Stimulated activated CD8-positive, alpha-beta memory T cell treated with anti-CD3 and anti-CD28 coated beads, Interleukin-4, amount 100 ng/mL, for 48 hours (primary cell): ENCODE data around the gene ASB18.

Experiments
- DNase-seq: peaks from one replicate; pipeline ENCODE4 v3.0.0-alpha.2; 2020

Gene ASB18

DNA sequence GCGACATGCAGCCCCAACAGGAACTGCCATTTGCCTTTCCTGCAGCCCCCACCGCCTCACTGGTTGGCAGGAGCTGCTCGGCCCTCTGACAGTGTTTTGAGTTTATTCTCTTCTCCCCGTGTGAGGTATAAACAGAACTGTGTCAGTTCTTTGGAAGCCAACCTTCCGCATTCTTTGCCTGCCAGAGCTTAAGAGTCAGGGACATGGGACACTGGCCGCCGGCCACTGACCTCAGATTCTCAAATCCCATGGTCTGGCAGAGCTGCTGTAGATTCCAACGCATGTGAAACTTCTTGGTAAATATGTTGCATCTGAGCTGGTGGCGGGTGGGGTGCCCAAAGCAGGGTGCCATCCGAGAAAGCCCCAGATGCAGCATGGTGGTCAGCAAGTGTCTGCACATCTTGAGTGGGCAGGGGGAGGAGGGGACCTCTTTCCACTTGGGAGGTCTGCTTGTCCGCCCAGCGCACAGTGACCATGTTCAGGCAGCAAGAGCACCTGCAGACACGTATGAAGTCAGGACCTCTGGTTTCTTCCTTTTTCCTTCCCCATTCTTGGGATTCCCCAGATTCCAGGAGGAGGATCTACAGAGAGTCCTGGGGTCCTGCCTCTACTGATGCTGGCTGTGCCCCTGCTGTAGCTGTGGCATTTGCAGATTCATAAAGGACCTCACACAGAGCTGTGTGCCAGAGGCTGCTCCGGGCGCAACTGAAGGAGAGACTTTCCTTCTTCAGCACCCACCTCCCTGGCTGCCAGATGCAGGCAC is 23.8 kb downstream of the ASB18 start:
- DNase-seq, result no peak

DNA sequence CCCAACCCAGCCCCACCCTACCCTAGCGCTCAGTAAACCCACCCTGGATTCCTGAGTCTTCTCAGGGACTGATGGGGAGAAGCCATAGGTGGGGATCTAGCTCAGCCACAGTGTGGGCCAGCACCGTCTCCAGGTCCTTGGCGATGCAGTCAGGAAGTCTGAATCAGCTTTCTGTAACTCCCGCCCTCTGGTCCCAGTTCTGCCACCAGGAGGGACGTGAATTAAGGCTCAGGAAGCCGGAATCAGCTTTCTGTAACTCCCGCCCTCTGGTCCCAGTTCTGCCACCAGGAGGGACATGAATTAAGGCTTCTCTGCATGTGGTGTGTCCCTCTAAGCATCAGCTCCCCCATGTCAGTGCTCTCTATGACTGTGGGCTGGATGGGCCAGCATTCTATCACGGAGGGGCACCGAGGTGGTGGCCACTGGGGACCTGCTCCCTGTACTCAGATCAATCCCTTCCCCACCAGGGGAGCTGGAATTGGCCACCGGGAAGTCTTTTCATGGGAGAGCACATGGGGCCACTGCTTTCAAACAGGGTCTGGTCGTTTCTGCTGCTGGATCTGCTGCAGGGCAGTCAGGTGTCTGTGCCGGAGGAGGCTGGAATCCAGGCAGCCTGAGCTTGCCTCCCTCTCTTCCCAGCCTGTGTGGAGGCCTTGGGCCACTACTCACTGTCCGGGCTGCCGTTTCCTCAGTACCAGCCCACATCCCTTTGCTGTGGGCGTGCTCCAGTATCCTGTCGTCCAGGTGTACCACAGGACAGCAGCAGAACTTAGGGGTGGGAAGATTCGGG is 24.7 kb downstream of the ASB18 start:
- DNase-seq, result no peak

DNA sequence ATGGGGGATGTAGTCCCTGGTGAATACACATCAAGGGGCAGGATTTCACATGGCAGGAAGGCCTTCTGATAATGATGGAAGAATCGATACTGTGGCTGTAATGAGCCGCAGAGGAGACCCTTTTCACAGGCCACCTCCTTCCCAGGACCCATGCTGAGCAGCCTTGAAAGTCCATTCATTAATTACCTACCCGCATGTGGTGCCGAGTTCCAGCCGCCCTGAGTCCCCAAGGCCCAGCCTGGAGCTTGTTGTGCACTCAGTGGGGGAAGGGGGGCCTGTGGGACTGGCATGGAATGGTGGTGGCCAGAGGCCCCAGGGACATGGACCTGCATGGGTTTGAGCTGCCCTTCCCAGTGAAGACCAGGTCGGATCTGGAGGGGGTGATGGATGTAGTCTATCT is 25.5 kb downstream of the ASB18 start:
- DNase-seq, result no peak

DNA sequence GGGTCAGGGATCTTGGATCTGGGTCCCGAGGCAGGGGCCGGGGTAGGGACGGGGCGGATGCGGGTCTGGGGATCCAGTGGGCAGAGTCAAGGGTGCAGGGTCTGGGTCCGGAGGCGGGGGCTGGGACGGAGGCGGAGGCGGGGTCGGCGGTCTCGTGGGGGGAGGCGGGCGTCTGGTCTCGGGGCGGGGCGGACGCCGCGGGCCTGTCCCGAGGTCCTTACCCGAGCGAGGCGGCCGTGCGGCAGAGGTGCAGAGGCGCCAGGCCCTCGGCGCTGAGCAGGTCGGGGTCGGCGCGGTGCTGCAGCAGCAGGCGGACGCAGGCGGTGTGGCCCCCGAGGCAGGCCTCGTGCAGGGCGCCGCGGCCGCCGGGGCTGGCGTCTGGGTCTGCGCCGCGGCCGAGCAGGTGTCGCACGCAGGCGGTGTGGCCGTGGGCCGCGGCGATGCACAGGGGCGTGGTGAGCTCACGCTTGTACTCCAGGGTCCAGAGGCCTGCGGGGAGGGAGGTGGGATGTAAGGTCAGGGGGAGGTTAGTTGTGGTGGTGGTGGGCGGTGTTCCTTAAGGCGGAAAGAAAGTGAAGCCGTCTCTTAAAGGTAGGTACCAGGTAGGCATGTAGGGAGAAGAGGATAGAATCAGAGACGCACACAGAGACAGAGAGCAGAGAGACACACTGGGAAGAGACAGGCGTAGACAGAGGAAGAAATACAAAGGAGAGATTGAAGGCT is 26.6 kb downstream of the ASB18 start:
- no peak for DNase-seq

DNA sequence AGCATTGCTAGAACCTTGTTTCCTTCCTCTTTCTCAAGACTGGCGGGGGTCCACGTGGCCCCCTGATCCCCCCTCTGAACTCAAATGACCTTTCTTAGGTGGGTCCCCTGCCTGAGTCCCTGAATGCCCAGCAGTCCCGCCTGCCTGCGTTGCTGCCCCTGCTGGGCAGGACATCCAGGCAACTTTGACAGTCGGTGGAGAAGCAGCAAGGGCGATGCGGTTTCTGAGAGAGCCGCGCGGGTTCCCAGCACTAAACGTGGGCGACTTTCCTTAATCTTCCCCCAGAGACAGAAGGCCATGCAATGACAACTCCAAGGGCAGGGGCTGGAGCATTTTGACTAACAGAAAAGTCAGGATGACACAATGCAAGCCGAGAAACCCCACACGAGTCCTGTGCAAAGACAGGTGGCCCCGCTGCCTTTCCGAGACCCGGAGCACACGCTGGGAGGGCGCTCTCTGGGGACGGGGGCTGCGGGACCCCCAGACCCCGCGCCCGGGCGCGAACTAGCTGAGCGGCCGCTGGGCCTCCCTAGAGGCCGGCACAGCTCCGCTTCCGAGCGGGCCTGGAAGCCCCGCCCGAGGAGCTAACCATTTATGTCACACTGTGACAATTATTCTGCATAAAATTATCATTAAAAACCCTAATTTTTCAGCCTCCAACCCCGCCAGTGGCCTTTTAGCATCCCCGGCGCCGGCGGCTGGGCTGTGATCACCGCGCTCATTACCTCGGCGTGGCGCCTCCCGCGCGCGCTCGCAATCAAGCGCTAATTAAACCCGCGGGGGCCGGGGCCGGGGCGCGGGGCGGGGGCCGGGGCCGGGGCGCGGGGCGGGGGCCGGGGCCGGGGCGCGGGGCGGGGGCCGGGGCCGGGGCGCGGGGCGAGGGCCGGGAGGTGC is 27.4 kb downstream of the ASB18 start:
- DNase-seq, result no peak

DNA sequence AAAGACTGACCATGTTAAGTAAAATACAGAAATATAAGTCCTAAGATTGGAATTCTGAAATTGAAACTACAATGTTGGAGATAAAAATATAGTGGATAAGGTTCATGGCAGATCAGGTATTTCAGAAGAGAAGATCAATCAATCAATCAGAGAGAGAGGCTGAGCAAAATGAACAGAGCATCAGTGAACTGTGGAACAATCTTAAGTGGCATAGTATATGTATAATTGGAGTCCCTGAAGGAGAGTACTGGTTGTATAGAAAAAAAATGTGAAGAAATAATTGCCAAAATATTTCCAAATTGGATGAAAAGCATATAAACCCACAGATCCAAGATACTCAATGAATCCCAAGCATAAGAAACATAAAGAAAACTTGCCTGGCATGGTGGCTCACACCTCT is 35.0 kb downstream of the ASB18 start:
- DNase-seq, result no peak

DNA sequence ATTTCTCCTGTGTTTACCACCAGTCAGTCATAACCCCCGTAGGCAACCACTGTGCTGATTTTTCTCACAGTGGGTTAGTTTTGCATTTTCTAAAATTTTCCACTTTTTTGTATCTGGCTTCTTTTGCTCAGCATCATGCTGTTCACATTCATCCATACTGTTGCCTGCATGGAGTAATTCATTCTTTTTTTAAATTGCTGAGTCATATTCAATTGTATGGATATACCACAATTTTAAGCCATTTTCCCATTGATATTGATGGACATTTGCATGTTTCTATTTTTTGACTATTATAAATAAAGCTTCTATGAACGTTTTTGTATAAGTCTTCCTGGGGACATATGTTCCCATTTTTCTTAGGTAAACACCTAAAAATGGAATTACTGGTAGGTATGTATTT is 40.5 kb downstream of the ASB18 start:
- no peak for DNase-seq

DNA sequence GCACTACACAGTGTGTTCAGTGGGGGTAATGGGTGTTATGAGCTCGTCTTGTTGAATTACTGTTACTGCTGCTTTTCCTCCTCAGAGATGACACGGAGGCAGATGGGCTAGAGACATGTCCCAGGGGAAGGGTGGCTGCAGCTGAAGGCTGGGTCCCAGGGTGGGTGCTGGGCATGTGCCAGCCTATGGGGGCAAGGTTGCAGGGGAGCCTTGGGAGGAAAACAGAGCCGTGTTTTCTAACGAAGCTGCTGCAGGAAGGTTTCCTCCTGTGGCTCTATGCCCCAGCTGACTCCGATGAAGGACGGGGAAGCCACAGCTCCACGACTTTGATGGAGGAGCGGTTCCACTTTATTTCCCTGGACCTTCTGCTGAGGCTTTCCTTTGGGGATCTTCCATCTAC is 42.4 kb downstream of the ASB18 start:
- no peak for DNase-seq

DNA sequence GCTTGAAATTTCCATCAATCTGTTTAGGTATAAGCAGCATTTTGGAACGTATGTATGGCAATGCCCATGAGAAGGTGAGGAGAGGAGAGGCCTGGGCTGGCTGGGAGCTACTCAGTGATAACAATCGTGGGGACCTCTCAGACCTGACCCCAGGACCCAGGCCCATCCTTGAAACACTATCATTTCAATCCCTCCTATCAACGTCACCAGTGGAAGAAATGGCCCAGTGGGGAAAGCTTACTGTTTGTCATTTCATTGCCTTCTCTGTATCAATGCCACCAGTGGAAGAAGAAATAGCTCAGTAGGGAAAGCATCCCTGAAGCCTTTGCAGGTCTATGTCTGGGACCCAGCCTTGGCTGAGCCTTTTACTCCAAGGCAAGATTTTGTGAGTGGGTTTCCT is 44.8 kb downstream of the ASB18 start:
- DNase-seq, result no peak

DNA sequence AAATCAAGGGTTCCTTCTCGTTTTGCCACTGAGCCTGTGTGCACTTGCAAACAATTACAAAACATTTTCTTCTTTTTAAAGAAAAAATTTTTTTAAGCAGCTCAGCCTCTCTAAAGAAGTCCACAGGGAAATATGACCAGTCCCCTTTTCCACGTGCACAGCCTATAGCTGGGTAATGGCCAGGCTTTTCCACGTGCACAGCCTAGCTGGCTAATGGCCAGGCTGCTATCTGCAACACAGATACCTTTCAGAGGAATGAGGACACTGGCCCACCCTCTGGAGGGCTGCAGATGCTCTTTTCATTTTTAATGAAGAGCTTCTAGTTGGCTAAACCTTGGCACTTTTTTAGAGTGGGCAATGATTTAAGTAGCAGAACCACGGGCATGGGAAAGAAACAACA is 46.3 kb downstream of the ASB18 start:
- DNase-seq, result no peak

DNA sequence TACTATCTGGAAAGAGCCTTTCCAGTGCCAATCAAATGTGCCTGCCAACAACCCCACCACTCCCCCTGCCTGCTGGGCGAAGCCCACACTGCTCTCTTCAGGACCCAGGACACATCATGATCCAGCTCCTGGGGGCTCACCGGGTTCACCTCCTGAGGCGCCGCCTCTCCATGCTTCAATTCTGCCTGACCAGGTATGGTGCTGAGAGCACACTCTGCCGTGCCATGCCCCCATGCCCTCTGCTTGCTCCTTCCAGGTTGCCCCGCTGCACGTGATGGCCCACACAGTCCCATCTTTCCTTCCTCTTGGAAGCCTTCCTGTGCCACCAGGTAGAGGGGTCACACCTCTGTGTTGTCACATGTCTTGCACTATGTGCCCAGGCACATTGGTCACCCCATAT is 47.5 kb downstream of the ASB18 start:
- no peak for DNase-seq

DNA sequence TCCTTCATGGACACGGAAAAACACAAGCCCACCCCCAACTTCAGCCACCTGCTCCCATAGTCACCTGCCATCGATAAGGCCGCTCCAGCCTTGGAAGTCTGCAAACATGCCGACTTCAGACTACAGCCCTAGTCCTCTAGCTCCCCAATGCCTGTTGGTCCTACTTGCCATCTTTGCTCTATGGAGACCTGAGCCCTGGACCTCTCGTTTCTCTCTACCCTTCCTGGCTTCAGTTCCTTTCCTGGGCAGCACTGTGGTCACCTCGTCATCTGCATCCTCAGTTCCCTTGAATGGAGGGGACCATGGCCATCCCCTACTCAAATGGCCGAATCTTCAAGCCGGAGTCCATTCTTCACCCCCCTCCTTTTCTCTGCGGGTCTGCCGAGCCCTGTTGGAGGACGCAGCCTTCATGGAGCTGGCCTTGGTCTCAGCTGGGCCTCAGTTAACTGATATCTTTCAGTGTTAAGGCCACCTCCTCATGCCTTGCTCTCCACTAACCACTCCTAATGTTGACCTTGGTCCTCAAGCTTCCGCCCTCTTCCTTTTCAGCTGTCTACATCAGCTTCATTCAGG is 48.4 kb downstream of the ASB18 start:
- no peak for DNase-seq

DNA sequence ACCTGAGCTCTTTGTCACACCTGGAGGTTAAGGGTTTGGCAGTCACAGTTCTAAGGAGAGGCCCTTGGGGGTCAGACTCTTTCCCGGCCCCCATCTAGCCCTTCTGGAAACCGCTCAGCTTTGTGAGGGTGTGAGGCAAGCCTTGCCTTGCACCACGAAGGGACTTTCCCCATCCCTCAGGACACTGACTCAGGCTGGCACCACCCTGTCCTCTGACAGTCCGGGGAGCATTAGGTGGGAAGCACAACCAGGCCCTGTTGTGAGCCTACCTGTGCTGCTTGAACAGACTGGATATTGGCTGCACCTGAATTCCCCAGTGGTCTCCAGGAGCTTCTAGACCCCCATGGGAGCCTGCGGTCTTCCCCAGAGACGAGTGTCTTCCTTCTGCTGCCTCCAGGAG is 49.0 kb downstream of the ASB18 start:
- no peak for DNase-seq

DNA sequence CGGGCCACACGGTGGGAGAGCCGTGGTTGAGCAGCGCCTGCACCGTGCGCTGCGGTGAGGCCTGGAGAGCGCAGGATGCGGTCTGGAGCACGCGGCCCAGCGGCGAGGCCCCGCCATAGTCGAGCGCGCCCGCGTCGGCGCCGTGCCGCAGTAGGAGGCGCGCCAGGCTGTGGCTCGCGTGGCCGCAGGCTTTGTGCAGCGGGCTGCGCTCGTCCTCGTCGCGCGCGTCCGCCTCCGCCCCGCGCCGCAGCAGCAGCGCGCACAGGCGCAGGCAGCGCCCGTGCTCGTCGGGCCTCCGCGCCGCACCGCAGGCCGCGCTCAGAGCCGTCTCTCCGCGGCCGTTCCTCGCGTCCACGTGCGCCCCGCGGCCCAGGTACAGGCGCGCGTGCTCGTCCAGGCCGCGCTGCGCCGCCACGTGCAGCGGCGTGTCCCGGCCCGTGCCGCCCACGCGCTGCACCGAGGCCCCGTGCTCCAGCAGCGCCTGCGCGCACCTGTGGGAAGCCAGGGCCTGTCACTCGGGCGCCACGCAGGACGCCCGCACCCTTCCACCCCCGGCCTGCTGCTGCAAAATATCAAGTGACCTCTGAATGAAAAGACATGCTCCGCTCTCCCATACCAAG is 49.7 kb downstream of the ASB18 start:
- no peak for DNase-seq

DNA sequence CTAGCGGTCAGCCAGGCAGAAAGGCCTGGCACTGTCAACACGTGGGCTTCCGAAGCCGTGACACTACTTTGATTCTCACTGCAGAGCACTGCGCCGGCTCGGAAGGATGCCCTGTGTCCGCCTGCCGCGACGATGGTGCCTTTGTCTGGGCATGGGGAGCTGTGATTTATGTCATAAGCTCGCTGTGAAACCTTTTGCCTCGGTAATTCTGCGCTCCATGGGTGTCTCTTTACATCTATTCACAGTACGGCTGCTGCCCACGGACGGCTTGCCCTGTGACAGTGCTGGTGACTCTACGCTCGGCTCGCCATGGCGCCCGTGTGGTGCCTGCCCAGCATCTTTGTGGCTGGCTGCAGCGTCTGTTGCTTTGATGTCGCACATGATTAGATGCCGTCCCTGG is 52.9 kb downstream of the ASB18 start:
- no peak for DNase-seq

DNA sequence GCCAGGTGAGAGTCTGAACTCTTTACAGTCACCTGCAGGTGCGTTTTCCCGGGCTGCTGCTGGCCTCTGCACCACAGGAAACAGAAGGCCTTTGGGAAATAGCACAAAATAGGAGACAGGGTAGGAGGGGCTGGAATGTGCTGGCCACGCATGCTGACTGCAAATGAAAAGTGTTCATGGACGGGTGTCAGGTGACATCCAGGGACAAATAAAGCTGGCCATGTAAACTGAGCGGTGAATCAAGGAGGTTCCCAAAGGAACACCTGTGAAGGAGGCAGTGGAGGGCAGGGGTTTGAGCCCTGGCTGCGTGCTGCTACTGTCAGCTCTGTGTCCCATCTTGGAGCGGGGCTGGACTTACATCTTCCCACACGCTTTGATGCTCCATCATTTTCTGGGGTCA is 53.7 kb downstream of the ASB18 start:
- DNase-seq, result no peak

DNA sequence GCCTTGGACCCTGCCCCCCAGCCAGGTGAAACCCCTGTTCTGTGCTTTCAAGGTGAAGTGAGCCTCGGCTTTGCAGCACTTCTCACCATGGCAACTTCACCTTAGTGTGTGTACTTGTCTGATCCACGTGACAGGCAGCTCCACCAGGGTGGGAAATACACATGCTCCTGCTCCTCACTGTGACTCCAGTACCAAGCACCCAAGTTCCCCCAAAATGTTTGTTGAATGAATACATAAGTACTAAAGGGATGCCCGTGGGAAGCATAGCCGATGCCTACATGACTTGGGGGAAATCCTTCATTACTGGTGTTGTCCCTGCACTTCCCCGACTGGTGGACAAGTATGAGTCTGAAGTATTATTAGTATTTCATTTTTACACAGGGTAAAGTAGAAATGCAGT is 54.2 kb downstream of the ASB18 start:
- DNase-seq, result no peak

DNA sequence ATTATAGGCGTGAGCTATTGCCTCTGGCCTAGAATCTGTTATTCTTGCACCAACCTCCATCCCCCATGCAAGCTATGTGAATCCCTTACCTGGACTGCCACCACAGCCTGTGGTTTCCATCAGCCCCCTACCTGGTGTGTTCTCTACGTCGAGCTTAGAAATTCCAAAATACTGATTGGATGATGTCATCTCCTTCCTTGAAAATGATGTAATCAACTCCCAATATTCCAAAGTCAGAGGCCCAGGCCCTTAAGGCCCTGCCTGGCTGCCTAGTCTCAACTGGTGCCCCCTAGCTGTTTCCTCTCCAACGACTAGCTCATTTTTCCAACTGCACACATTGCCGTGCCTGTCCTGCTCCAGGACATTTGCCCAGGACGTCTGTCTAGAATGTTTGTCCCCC is 54.7 kb downstream of the ASB18 start:
- DNase-seq, result no peak

DNA sequence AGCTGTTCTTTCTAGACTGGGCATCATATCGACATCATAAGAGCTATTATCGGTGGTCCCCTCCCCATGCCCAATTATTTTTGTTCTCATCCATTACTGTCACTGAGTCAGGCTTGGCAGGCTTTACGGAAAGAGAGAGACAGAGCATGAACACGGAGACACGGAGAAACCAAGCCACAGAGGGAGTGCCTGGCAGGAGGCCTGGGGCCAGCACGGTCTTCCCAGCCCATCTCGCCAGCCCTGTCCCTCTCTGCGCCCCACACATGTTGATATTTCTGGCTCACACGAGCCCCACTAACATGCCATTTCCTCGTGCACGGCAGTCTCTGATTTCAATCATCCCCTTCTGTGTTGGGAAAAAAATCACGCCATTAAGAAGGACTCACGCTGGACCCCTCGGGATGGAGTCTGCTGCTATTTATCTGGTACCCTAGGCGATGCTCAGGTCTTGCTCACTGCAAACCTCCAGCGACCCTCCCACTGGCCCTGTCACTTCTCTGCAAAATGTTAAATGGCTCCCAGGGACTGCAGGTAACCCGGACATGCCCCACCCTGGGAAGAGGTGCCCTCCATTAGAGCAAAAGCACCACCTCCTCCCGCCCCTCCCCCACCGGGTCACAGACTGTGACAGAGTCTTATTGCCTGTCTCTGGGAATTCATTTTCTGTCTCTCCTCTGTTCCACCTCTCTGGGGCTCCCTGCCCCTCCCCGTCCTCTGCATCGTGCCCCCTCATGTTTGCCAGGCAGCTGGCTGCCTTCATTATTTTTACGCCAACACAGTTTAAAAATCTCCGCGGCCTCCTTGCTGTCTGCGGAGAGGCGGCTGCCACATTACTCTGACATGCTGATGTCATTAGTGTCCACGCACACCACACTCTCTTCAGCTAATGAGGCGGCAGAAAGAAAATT is 55.9 kb downstream of the ASB18 start:
- DNase-seq, result no peak

DNA sequence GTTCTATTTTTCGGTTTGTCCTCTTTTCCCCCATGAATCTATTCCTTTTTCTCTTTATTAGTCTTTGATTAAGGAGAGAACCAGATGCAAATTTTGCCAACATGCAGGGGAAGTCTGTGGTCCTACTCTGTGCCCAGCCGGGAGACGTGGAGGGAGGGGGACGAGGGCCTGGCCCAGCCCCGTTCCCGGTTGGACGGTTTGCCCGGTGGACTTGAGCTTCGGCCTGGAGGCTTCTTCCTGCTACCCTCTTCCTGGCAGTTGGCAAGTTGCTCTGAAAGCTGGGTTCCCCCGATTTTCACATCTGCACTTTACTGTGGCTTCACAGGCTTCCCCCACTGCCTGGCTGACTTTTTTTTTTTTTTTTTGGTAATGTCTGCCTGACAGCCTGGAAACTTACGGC is 56.7 kb downstream of the ASB18 start:
- no peak for DNase-seq
